GM21529 (cell line): ENCODE data around the gene UBE2M.

Experiments
- ATAC-seq: cut with Tn5 transposase; IDR thresholded peaks from one replicate; pipeline ENCODE4 v1.9.1; 2021; ENCODE audit not compliant: unreplicated experiment

The UBE2M gene

GRCh38 chr19:58555920-58556621 lies 2.3 kb downstream of the UBE2M start:
- no peak for ATAC-seq

GRCh38 chr19:58555369-58555885 lies 3.0 kb downstream of the UBE2M start:
- ATAC-seq, result no peak

GRCh38 chr19:58554494-58555368 lies 3.7 kb downstream of the UBE2M start, which contains the start of gene CHMP2A:
TSS of gene CHMP2A (minus strand) at chr19:58555105. CDS start at chr19:58554212, 893 bp downstream.
- peak; percentile 27 for ATAC-seq

GRCh38 chr19:58553799-58554493 lies 4.5 kb downstream of the UBE2M start:
- ATAC-seq, result no peak

GRCh38 chr19:58552655-58553054 lies 5.8 kb downstream of the UBE2M start:
- ATAC-seq, result no peak

GRCh38 chr19:58551577-58552471 lies 6.6 kb downstream of the UBE2M start:
- no peak for ATAC-seq

- ATAC-seq, result no peak
Observed at GRCh38 chr19:58551123-58551497, 7.3 kb downstream of the UBE2M start.

- ATAC-seq, result no peak
Observed at GRCh38 chr19:58550362-58551122, 7.9 kb downstream of the UBE2M start.

GRCh38 chr19:58549664-58550361 lies 8.6 kb downstream of the UBE2M start:
- ATAC-seq, result no peak

- no peak for ATAC-seq
Observed at GRCh38 chr19:58548859-58549663, 9.3 kb downstream of the UBE2M start.

GRCh38 chr19:58547323-58548312 lies 10.8 kb downstream of the UBE2M start:
- no peak for ATAC-seq

GRCh38 chr19:58546019-58546530 lies 12.3 kb downstream of the UBE2M start:
- ATAC-seq, result no peak

- ATAC-seq, result no peak
Observed at GRCh38 chr19:58545286-58546018, 13.0 kb downstream of the UBE2M start.

- peak; percentile 50 for ATAC-seq
Observed at GRCh38 chr19:58544591-58545285, 13.7 kb downstream of the UBE2M start.

- ATAC-seq, result peak; percentile 82
Observed at GRCh38 chr19:58543826-58544590, 14.4 kb downstream of the UBE2M start, which contains the start of gene TRIM28. TSS of gene TRIM28 (plus strand) at chr19:58544064. CDS start at chr19:58544758, 694 bp downstream.
